Liver (tissue), 9 donors: ENCODE results near the gene DSTN. TPM values are rescaled to one million over a fixed set of nuclear protein-coding genes. Genes with fewer than 3 reads are reported as not detected.

Experiments used
- DNase-seq: peaks from one replicate; pipeline ENCODE4 v3.0.0-alpha.2; 2017; ENCODE audit warnings: low spot score
- H3K27ac ChIP-seq, 2 donors: one replicate each; pipeline ENCODE4 v1.7.0; 2013; ENCODE audit warnings: inconsistent platforms in 2 of 2, low read length in 2 of 2, control low read depth in 1 of 2, low read depth in 1 of 2, mild to moderate bottlenecking in 1 of 2
- H3K27me3 ChIP-seq, 4 donors: one replicate each; pipeline versions ENCODE4 v1.6.1 to v1.7.0; 2013; ENCODE audit warnings: low read length in 3 of 4, inconsistent platforms in 1 of 4, mild to moderate bottlenecking in 1 of 4, moderate library complexity in 1 of 4; ENCODE audit not compliant: control insufficient read depth in 4 of 4, insufficient read depth in 4 of 4
- H3K36me3 ChIP-seq, 4 donors: one replicate each; pipeline versions ENCODE4 v1.6.1 to v1.7.0; 2013; ENCODE audit warnings: low read length in 3 of 4, mild to moderate bottlenecking in 3 of 4, low read depth in 1 of 4, moderate library complexity in 1 of 4; ENCODE audit not compliant: control insufficient read depth in 4 of 4, insufficient read depth in 3 of 4
- H3K4me1 ChIP-seq, 4 donors: one replicate each; pipeline versions ENCODE4 v1.6.1 to v1.7.0; 2013; ENCODE audit warnings: low read length in 3 of 4, mild to moderate bottlenecking in 3 of 4, moderate library complexity in 1 of 4; ENCODE audit not compliant: control insufficient read depth in 4 of 4, insufficient read depth in 4 of 4
- H3K4me3 ChIP-seq, 3 donors: one replicate each; pipeline versions ENCODE4 v1.6.1 to v1.7.0; 2013; ENCODE audit warnings: low read length in 3 of 3, control low read depth in 1 of 3, low read depth in 1 of 3, mild to moderate bottlenecking in 1 of 3
- H3K9ac ChIP-seq, 2 donors: one replicate each; pipeline ENCODE4 v1.7.0; 2013; ENCODE audit warnings: low read length in 2 of 2, mild to moderate bottlenecking in 2 of 2, moderate library complexity in 2 of 2, control low read depth in 1 of 2, low read depth in 1 of 2
- H3K9me3 ChIP-seq, 4 donors: one replicate each; pipeline versions ENCODE4 v1.6.1 to v1.7.0; 2013; ENCODE audit warnings: low read length in 3 of 4; ENCODE audit not compliant: control insufficient read depth in 4 of 4
- ATF3 ChIP-seq: IDR thresholded peaks from 2 replicates; pipeline ENCODE4 v1.6.1; 2016; ENCODE audit warnings: antibody characterized with exemption
- CTCF ChIP-seq: fragments of 150-350 bp; IDR thresholded peaks from 2 replicates; pipeline ENCODE4 v1.5.1; 2017; ENCODE audit warnings: improper control_type of control experiment, low read depth, low read length; ENCODE audit not compliant: missing input control
- EGR1 ChIP-seq, 2 donors: IDR thresholded peaks; 2 replicates each; pipeline ENCODE4 v1.6.1; 2016 to 2018; ENCODE audit warnings: antibody characterized with exemption in 2 of 2, low read depth in 2 of 2
- FOXA1 ChIP-seq: IDR thresholded peaks from 2 replicates; pipeline ENCODE4 v1.6.1; 2016; ENCODE audit warnings: antibody characterized with exemption
- FOXA2 ChIP-seq: IDR thresholded peaks from 2 replicates; pipeline ENCODE4 v1.6.1; 2016; ENCODE audit warnings: antibody characterized with exemption
- GABPA ChIP-seq, 2 donors: IDR thresholded peaks in 1 of 2; conservative IDR thresholded peaks in 1 of 2; 2 replicates each; pipeline ENCODE4 v1.6.1; 2016; ENCODE audit warnings: antibody characterized with exemption in 2 of 2, mild to moderate bottlenecking in 1 of 2, moderate library complexity in 1 of 2
- HNF4A ChIP-seq, 2 donors: conservative IDR thresholded peaks; 2 replicates each; pipeline ENCODE4 v1.6.1; 2016; ENCODE audit warnings: antibody characterized with exemption in 2 of 2, mild to moderate bottlenecking in 2 of 2
- HNF4G ChIP-seq: IDR thresholded peaks from 2 replicates; pipeline ENCODE4 v1.6.1; 2016; ENCODE audit warnings: antibody characterized with exemption
- JUND ChIP-seq, 2 donors: IDR thresholded peaks; 2 replicates each; pipeline ENCODE4 v1.6.1; 2016; ENCODE audit warnings: antibody characterized with exemption in 2 of 2
- MAX ChIP-seq: IDR thresholded peaks from 2 replicates; pipeline ENCODE4 v1.6.1; 2016; ENCODE audit warnings: antibody characterized with exemption
- NR2F2 ChIP-seq: IDR thresholded peaks from 2 replicates; pipeline ENCODE4 v1.6.1; 2016; ENCODE audit warnings: antibody characterized with exemption
- RAD21 ChIP-seq, 2 donors: IDR thresholded peaks; 2 replicates each; pipeline ENCODE4 v1.6.1; 2016; ENCODE audit warnings: antibody characterized with exemption in 2 of 2, mild to moderate bottlenecking in 2 of 2
- REST ChIP-seq: IDR thresholded peaks from 2 replicates; pipeline ENCODE4 v1.6.1; 2016; ENCODE audit warnings: antibody characterized with exemption, mild to moderate bottlenecking
- RXRA ChIP-seq, 2 donors: IDR thresholded peaks; 2 replicates each; pipeline ENCODE4 v1.6.1; 2017 to 2018; ENCODE audit warnings: antibody characterized with exemption in 2 of 2, mild to moderate bottlenecking in 1 of 2
- SP1 ChIP-seq: IDR thresholded peaks from 2 replicates; pipeline ENCODE4 v1.6.1; 2018; ENCODE audit warnings: antibody characterized with exemption, mild to moderate bottlenecking
- TAF1 ChIP-seq: conservative IDR thresholded peaks from 2 replicates; pipeline ENCODE4 v1.6.1; 2016; ENCODE audit warnings: antibody characterized with exemption, mild to moderate bottlenecking
- YY1 ChIP-seq: IDR thresholded peaks from 2 replicates; pipeline ENCODE4 v1.6.1; 2016; ENCODE audit warnings: antibody characterized with exemption, mild to moderate bottlenecking
- ZBTB33 ChIP-seq: IDR thresholded peaks from 2 replicates; pipeline ENCODE4 v1.6.1; 2016; ENCODE audit warnings: antibody characterized with exemption
- WGBS: extraction: QIAGEN DNeasy Blood & Tissue Kit; methylation state at CpG from one replicate; pipeline ENCODE4 v1.1.7; 2013; 5-methylcytosine and 5-hydroxymethylcytosine counted together
- polyA plus RNA-seq, 2 donors: library from polyadenylated mRNA; stranded (reverse) in 1 of 2; unstranded in 1 of 2; fragments of 200-250 nt in 1 of 2; fragments of >200 nt in 1 of 2; fragmentation: Nextera tagmentation in 1 of 2; extraction: Ambion mirVana in 1 of 2; gene quantifications; one replicate each; pipeline versions ENCODE4 v1.2.1 to v1.2.3, GENCODE V29; 2013 to 2015
- total RNA-seq, 2 donors: library from RNA; depleted of rRNA; stranded (reverse); fragments of >200 nt; gene quantifications; one replicate each; pipeline ENCODE4 v1.2.3, GENCODE V29; 2014
- donor health status: healthy.
- donor health status: healthy.
- donor health status: healthy.
- donor health status: healthy.
- donor health status: healthy.

Gene DSTN
- total and polyA plus RNA-seq, 4 donors, result 39.9 to 137 (median 108) TPM

- Histone ChIP-seq H3K4me3 (no peak overlapping the region), H3K4me1 (peaks cover 0 to 38% (median 23%) of the 10 kb centered on the region in 4 donors), H3K9ac (no peak overlapping the region), H3K27me3 (no peaks in the 10 kb centered on the region), H3K27ac (no peak overlapping the region), H3K36me3 (peaks cover 48 to 96% (median 67%) of the 10 kb centered on the region in 4 donors), H3K9me3 (no peaks in the 10 kb centered on the region)
- TF ChIP-seq GABPA (IDR thresholded peaks at IDR 0.05 in 1 of 2, conservative IDR thresholded peaks at IDR 0.05 in 1 of 2), result no peak
- no peak for TF ChIP-seq NR2F2
- no peak for TF ChIP-seq RAD21 (IDR thresholded peaks at IDR 0.05)
- no peak for TF ChIP-seq YY1
- no peak for TF ChIP-seq FOXA1
- no peak for TF ChIP-seq HNF4G
- TF ChIP-seq RXRA (IDR thresholded peaks at IDR 0.05), result no peak
- TF ChIP-seq CTCF, result no peak
- TF ChIP-seq JUND (IDR thresholded peaks at IDR 0.05), result no peak
- TF ChIP-seq SP1, result no peak
- no peak for TF ChIP-seq MAX
- TF ChIP-seq REST, result no peak
- TF ChIP-seq EGR1 (IDR thresholded peaks at IDR 0.05; ENCODE audit: low read depth in 2 of 2), result no peak
- TF ChIP-seq ZBTB33, result no peak
- TF ChIP-seq FOXA2, result no peak
- TF ChIP-seq HNF4A (conservative IDR thresholded peaks at IDR 0.05), result no peak
- TF ChIP-seq ATF3, result no peak
- TF ChIP-seq TAF1, result no peak
- DNase-seq, result no peak
- 91% methylated on average over 18 of the region's 18 CpGs for WGBS
These were observed 58.4 kb downstream of the DSTN start for GRCh38 chr20:17628101-17628841.
